ENCODE results near the gene C13orf46. TPM values are rescaled to one million over a fixed set of nuclear protein-coding genes. Genes with fewer than 3 reads are reported as not detected.

C13orf46 gene
- total RNA-seq, 1 donor, result 0.27 TPM

GRCh38 chr13:113960276-113960948, 13.5 kb downstream of the C13orf46 start:
- H3K4me3 ChIP-seq (ENCODE audit: low read depth, low read length), result no peak overlapping the region
- TF ChIP-seq, protein P1, sequence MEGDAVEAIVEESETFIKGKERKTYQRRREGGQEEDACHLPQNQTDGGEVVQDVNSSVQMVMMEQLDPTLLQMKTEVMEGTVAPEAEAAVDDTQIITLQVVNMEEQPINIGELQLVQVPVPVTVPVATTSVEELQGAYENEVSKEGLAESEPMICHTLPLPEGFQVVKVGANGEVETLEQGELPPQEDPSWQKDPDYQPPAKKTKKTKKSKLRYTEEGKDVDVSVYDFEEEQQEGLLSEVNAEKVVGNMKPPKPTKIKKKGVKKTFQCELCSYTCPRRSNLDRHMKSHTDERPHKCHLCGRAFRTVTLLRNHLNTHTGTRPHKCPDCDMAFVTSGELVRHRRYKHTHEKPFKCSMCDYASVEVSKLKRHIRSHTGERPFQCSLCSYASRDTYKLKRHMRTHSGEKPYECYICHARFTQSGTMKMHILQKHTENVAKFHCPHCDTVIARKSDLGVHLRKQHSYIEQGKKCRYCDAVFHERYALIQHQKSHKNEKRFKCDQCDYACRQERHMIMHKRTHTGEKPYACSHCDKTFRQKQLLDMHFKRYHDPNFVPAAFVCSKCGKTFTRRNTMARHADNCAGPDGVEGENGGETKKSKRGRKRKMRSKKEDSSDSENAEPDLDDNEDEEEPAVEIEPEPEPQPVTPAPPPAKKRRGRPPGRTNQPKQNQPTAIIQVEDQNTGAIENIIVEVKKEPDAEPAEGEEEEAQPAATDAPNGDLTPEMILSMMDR (IDR thresholded peaks at IDR 0.05; ENCODE audit: insufficient read depth, low read length), result no peak
- no peak for DNase-seq (ENCODE audit: low read depth)

GRCh38 chr13:113959198-113959597, 14.7 kb downstream of the C13orf46 start:
- TF ChIP-seq, protein P1 (IDR thresholded peaks at IDR 0.05; ENCODE audit: insufficient read depth, low read length), result no peak
- DNase-seq (ENCODE audit: low read depth), result no peak
- H3K4me3 ChIP-seq (ENCODE audit: low read depth, low read length), result no peak overlapping the region

GRCh38 chr13:113958373-113958772, 15.5 kb downstream of the C13orf46 start:
- TF ChIP-seq, protein P1 (IDR thresholded peaks at IDR 0.05; ENCODE audit: insufficient read depth, low read length), result no peak
- H3K4me3 ChIP-seq (ENCODE audit: low read depth, low read length), result no peak overlapping the region
- no peak for DNase-seq (ENCODE audit: low read depth)

DNA sequence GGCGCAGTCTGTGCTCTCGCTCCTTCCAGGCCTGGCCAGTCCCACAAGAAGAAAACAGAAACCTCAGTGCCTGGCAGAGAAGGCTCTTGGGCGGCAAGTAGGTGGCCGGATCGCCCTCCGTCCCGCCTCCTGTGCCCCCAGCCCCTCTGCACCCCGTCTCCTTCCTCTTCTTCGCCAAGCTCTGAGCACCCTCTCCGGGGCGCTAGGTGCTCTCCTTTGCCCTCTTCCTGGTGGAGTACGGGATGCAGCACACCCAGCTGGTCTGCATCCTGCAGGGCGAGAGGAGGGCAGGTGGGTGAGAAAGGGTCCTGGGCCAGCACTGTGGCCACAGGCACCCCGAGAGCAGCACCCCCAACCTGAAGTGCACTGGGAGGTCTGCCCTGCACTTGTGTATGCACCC, 17.3 kb downstream of the C13orf46 start:
- no peak for DNase-seq (ENCODE audit: low read depth)

GRCh38 chr13:113955691-113956090, 18.2 kb downstream of the C13orf46 start:
- TF ChIP-seq, protein P1 (IDR thresholded peaks at IDR 0.05; ENCODE audit: insufficient read depth, low read length), result no peak
- no peak overlapping the region for H3K4me3 ChIP-seq (ENCODE audit: low read depth, low read length)
- no peak for DNase-seq (ENCODE audit: low read depth)

More for the DNA sequence above, 17.3 kb downstream of the C13orf46 start:
- TF ChIP-seq, protein P1 (IDR thresholded peaks at IDR 0.05; ENCODE audit: insufficient read depth, low read length), result no peak
- no peak overlapping the region for H3K4me3 ChIP-seq (ENCODE audit: low read depth, low read length)

DNA sequence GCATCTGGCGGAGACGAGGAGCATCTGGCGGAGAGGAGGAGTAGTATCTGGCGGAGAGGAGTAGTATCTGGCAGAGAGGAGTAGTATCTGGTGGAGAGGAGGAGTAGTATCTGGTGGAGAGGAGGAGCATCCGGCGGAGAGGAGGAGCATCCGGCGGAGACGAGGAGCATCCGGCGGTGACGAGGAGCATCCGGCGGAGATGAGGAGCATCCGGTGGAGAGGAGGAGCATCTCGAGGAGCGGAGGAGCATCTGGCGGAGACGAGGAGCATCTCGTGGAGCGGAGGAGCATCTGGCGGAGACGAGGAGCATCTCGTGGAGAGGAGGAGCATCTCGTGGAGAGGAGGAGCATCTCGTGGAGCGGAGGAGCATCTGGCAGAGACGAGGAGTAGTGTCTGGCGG, 18.6 kb downstream of the C13orf46 start:
- no peak for DNase-seq (ENCODE audit: low read depth)
- H3K4me3 ChIP-seq (ENCODE audit: low read depth, low read length), result no peak overlapping the region
- TF ChIP-seq, protein P1 (IDR thresholded peaks at IDR 0.05; ENCODE audit: insufficient read depth, low read length), result no peak

All from fibroblast of the aortic adventitia (primary cell).